NCI-H1092 (cell line): ENCODE data around the gene MED31.
"Not testable (repeated sequence)": the region's sequence is repeated elsewhere in the genome, so short reads cannot be mapped to it uniquely, and the experiment has no call there.

ENCODE experiments used
- DNase-seq: peaks from one replicate; lab custom pipeline; 2025; lab: John Stamatoyannopoulos, UW

The MED31 gene

DNA sequence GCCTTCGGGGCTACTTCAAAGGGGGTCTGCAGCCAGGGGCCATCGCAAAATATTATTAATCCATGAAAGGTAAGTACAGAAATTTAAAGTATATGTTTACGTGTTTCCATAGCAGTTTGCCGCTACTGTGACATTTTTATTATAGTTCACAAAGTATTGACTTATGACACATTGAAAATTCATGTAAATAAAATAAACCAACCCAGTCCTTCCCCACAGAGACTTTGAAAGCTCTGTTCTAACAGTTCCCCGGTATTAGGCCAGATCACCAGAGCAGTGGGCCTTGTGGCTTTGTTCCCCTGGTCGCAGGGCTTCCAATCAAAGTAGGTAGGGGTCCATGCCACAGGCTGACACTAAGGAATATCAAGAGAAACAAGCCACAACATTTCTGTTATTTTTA lies 24.8 kb downstream of the MED31 start:
- no peak for DNase-seq

DNA sequence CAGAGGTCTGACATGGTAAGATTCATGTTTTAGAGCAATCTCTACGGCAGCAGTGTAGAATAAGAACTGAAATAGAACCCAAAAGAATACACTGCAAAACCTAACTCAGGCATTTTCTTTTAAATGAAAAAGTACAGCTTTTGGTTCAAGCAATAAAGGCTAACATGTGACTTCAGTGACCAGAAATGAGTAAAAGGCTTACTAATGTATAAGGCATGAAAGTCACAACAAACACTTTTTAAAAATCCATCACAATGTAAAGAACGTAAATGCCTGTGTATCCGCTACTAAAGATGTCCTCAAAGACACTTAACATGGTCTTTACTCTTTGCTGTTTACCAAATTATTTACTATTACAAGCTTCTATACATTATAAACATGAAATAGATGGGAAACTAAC lies 27.5 kb downstream of the MED31 start:
- no peak for DNase-seq

GRCh38 chr17:6611231-6611630 lies 40.2 kb downstream of the MED31 start:
- DNase-seq, result no peak

- no peak for DNase-seq
Observed at GRCh38 chr17:6610011-6610410, 41.4 kb downstream of the MED31 start.

GRCh38 chr17:6608321-6608720 lies 43.1 kb downstream of the MED31 start:
- DNase-seq, result no peak

DNA sequence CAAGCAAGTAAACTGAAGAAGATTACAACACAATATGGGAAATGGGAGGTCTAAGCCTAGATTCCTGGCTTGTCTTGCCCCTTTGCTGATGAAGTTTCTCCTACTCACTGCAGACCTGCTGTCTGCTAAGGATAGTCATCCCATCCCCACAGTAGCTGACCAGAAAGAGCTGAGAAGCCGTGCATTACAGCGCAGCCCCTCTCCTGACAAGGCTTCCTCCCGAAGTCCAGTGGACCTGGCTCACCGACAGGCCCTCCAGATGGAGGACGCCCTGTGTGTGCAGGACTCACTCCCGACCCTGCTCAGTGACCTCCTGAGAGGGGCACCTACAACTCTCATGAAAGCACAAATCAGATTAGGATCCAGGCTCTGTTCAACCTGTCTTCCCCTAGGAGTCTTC lies 46.3 kb downstream of the MED31 start:
- no peak for DNase-seq

DNA sequence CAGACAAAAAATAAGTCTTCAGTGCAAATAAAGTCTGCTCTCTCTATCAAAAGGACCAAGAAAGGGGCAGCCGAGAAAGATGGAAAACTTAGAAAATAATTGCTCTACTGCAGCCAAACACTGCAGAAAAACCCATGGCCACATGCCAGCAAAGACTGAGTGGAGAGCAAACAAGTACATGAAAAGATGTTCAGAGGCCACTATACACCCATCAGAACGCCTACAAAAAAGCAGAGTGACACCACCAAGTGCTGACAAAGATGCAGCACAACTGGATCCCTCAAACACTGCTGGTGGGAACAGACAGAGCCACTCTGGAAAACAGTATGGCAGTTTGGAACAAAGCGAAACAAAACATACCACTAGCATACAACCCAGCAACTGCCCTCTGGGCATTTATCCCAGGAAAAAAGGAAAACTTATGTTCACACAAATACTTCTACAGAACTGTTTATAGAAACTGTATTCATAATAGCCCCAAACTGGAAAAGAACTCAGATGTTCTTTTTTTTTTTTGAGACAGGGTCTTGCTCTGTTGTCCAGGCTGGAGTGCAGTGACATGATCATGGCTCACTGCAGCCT lies 47.6 kb downstream of the MED31 start:
- no peak for DNase-seq

DNA sequence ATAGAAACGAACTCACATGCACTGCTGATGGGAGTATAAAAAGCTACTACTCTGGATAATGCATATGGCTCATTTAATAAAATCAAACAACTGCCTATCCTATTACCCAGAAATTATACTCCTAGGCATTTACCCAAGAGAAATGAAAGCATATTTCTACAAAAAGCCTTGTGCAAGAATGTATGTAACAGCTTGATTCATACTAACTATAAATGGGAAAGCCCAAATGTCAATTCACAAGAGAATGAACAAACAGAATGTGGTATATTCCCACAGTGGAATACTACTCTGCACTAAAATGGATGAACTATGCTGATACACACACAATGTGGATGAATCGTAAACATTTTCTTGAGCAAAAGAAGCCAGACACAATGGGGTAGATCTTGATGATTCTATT lies 49.3 kb downstream of the MED31 start:
- no peak for DNase-seq

DNA sequence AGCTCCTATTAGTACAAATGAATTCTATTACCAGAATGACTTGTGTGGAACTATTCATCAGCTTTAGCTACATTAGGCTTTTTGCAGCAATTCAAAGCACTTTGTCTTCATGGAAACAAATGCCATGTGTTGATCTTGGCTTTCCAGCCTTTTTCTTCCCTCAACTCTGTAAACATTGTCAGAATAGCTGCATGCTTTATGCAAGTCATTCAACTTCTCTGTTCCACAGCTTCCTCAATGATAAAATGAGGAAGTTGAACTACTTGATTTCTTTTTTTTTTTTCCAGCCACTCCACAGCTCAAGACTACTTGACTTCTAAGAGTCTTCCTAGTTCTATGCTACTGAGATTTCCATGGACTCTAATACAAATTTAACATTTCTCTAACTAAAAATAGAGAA lies 52.0 kb downstream of the MED31 start:
- DNase-seq, result no peak

DNA sequence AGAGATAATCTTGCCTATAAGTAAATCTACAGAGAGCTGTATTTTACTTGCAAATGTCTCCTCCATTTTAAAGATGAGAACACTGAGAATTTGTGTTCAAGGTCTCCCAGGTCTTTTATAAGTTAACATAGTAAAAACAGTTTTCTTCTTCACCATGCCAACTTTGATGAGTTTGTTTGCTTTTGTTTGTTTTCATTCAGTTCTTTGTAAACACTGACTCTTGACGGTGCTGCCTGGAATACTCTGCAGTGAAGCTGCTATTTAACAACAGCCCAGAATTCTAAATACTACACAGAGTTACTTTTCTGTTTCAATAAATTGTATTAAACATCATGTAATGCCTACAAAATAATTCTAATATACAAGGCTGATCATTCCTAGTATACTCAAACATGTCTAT lies 53.7 kb downstream of the MED31 start:
- DNase-seq, result no peak

- no peak for DNase-seq
Observed at GRCh38 chr17:6596941-6597340, 54.5 kb downstream of the MED31 start.

- DNase-seq, result no peak
Observed at GRCh38 chr17:6596511-6596910, 54.9 kb downstream of the MED31 start.

- no peak for DNase-seq
Observed at GRCh38 chr17:6596081-6596480, 55.3 kb downstream of the MED31 start.

DNA sequence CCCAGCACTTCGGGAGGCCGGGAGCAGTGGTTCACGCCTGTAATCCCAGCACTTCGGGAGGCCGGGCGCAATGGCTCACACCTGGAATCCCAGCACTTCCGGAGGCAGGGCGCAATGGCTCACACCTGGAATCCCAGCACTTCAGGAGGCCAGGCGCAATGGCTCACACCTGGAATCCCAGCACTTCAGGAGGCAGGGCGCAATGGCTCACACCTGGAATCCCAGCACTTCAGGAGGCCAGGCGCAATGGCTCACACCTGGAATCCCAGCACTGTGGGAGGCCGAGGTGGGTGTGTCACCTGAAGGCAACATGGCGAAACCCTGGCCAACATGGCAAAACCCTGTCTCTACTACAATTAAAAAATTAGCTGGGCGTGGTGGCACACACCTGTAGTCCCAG lies 58.0 kb downstream of the MED31 start:
- not testable (repeated sequence) for DNase-seq
